ENCODE measurements around the gene OVOL1.
"Not testable (repeated sequence)": the region's sequence is repeated elsewhere in the genome, so short reads cannot be mapped to it uniquely, and the experiment has no call there.

- TF ChIP-seq, protein P1, sequence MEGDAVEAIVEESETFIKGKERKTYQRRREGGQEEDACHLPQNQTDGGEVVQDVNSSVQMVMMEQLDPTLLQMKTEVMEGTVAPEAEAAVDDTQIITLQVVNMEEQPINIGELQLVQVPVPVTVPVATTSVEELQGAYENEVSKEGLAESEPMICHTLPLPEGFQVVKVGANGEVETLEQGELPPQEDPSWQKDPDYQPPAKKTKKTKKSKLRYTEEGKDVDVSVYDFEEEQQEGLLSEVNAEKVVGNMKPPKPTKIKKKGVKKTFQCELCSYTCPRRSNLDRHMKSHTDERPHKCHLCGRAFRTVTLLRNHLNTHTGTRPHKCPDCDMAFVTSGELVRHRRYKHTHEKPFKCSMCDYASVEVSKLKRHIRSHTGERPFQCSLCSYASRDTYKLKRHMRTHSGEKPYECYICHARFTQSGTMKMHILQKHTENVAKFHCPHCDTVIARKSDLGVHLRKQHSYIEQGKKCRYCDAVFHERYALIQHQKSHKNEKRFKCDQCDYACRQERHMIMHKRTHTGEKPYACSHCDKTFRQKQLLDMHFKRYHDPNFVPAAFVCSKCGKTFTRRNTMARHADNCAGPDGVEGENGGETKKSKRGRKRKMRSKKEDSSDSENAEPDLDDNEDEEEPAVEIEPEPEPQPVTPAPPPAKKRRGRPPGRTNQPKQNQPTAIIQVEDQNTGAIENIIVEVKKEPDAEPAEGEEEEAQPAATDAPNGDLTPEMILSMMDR (IDR thresholded peaks at IDR 0.05) = not testable (repeated sequence)
- not testable (repeated sequence) for TF ChIP-seq POLR2A (IDR thresholded peaks at IDR 0.05)
Observed at GRCh38 chr11:65832231-65832630, 45.4 kb downstream of the OVOL1 start.

All from adrenal gland (tissue), 5 donors.